GM21825 (cell line): ENCODE measurements around the gene KLC1.

Experiments used
- ATAC-seq: cut with Tn5 transposase; IDR thresholded peaks from one replicate; pipeline ENCODE4 v1.9.1; 2021; ENCODE audit warnings: mild to moderate bottlenecking, moderate library complexity; ENCODE audit not compliant: unreplicated experiment

KLC1 gene

GRCh38 chr14:103688906-103689902 lies 60.2 kb downstream of the KLC1 start:
- ATAC-seq: peak; percentile 55

GRCh38 chr14:103690332-103690731 lies 61.3 kb downstream of the KLC1 start:
- no peak for ATAC-seq

GRCh38 chr14:103691655-103692054 lies 62.6 kb downstream of the KLC1 start:
- ATAC-seq: peak; percentile 54

DNA sequence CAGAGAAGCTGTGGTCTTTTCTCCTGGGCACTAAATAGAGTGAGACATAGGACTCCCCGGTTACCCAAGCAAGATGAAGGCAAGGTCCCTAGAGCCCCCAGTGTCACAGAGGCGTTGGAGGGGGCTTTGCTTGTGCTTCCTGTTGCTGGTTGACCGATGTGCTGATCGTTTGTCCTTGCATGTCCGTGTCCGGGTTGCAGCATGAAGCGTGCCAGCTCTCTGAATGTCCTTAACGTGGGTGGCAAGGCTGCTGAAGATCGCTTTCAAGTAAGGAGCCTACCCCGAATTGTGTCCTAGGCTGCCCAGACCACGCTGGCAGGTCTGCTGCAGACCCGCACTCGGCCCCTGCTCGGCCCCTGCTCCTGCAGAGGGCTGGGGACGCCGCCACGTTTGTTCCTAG lies 63.1 kb downstream of the KLC1 start:
- ATAC-seq: peak; percentile 13

- no peak for ATAC-seq
Measured at GRCh38 chr14:103692871-103693270, 63.9 kb downstream of the KLC1 start.

DNA sequence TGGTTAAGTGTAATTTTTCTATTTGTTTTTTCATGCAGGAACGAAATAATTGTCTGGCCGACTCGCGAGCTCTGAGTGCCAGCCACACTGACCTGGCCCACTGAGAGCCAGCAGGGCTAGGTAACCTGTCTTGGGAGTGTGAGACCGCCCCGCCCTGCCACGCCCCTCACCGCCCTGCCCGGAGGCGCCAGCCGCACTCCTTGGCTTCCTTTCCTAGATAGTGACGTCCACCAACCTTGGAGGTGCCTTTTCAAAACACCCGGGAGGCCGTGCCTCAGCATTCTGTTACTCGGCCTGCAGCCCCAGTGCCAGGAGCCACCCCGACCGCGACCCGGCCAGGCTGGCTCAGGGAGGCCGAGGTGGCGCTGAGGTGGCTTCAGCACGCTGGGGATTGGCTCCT lies 64.5 kb downstream of the KLC1 start:
- no peak for ATAC-seq

DNA sequence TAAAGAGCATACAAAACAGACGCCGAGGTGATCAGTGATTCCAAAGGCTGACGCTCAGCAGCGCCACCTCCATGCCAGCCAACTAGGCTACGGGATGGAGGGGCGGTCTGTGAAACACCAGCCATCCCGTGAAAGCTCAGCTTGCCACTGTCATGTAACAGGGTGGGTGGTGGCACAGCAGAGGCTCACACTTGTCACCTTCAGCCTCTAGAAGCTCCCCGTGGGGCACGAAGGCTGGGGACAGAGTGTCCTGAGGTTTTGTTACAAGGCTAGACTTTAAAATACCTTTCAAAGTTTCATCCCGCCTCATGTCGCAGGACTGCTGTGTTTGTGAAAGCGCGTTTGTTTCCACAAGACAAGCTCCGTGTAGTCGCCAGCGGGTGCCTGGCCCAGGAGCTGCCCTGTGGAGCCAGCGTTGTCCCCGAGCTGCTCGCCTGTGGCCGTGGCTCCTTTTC lies 65.6 kb downstream of the KLC1 start:
- no peak for ATAC-seq

DNA sequence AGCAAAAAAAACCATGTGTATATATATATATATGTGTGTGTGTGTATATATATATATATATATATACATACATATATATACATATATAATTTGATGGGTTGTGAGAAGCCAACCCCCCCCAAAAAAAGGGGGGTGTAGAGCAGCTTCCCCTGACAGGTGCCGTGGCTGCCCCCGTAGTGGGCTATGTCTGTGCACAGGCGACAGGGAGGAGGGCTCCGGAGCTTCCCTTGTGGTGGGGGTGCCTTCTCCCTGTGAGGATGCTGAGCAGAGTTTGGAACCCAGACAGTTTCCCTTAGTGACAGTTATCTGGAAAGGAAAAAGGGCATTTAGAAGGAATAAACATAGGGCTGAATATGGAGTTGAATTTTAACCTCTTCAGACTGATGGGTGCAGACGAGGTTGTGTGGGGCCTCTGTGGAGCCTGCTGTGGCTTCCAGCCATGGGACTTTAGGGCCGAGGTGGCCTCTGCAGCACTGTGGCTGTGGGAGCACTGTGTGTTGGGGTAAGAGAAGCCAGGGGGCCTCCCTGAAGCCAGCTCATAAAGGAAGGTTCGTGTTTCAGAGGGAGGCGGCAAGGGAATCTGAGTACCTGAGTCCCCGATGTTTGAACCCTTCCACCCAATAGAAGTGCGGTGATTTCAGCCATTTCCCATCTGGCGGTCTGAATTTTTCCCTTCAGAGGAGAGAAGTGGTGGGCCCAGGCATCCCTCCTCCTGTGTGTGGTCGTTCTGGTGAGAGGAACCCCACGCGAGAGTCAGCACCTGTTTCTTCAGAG lies 66.5 kb downstream of the KLC1 start:
- no peak for ATAC-seq

DNA sequence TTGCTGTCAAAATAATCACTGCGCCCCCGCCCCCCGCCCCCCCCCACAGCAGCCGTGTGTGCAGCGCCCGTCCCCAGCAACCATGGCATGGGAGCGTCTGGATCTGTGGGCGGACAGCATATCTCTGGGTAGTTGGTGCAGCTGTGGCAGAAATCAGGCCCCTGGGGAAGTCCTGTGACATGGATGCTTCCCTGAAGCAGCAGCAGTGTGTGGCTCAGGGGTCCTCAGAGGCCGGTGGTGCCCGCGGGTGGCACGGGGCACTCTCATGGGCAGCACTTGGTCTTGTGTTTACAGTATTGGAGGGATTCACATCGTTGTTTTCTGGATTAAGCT lies 67.0 kb downstream of the KLC1 start:
- ATAC-seq: no peak

DNA sequence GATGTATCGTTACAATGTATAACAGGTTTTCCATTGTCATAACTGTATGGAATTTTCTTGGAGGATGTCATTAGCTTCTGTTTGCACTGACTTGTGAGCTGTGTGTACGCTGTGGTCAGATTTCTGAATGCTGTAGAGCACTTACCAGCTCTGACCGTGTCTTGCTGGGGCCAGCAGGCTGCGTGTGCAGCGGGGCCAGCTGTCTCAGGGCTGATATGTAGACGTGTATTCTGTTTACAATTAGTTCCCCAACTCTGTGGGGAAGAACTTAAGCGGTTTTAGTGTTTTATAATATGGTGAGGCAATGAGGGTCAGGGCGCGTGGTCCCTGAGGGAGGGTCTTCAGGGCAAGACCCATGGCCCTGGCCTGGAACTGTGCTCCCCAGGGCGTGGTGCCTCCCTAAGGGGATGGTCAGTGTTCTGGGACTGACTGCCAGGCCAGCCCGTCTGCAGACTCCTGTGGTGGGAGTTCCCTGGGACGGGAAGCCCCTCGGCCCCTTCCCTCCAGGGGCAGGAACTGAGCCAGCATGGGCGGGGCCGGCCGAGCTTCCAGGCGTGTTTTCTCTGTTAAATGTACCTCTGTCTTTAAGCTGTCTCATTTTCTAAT lies 67.6 kb downstream of the KLC1 start:
- ATAC-seq: no peak

GRCh38 chr14:103697206-103697602 lies 68.2 kb downstream of the KLC1 start:
- ATAC-seq: no peak

DNA sequence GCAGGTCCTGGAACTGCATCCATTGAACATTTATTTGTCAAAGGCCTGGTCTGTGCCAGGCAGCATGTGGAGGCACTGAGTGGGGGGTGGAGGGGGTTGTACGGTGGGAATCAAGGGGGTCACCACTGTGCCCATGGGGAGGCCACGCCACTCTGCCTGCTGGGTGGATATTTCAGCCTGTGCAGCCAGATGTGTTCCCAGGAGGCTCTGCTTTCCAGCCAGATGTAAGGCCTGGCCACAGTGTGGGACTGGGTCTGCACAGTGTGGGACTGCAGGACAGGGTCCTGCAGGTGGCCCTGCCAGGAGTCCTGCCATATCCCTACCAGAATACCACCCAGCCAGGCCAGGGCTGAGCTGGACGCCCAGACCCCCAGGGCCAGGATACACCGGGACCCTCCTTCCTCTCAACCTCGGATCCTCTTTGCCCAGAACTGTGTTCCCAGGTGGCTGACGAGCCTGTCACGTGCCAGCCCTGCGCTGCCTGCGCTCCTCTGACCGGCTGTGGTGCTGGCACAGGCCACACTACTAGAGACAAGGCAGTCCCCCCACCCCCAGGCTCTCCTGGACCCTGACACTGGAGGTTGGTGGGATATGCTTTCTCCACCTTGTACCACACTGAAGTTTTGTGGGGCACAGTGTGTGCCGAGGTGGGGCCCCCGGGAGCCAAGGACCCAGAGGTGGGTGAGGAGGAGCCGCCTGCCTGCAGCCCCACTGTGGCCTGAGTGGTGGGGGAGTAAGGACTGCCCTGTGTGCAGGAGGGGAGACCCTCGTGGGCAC lies 68.8 kb downstream of the KLC1 start:
- no peak for ATAC-seq

DNA sequence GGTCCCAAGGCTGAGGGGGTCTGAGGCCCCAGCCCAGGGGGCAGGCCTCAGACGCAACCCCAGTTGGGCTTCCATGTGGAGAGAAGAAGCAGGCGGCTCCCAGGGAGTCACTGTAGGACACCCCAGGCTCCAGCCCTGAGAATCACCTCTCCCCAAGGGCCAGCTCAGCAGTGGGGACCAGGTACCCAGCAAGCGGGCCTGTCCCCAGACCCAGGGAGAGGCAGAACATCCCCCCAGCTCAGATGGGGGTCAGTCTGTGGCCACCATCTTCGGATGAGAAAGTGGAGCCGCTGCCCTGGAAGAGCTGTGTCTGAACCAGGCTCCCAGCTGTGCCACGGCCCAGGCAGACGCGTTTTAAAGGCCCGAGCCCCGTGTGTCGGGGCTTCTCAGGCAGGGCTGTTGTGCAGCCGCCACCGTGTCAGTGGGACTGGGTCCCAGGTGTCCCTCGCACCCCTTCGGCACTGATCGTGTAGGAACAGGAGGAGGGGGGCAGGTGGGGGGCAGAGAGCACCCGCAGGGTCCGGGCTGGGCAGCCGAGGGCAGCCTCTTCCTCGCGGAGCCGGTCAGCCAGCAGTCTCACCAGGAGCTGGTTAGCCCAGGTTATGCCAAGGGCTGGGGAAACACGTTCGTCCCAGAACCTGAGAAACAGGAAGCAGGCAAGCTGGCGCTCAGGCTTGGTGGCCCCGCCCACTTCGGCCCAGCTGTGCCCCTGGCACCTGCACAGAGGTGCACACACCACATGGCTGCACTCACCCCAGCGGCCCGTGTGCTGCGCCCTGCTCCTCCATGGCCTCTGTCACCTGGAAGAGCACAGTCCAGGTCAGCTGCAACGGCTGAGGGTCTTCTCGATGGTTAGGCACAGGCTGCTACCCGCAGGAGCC lies 69.6 kb downstream of the KLC1 start:
- ATAC-seq: no peak

GRCh38 chr14:103699261-103699661 lies 70.2 kb downstream of the KLC1 start:
- no peak for ATAC-seq

- ATAC-seq: no peak
Measured at GRCh38 chr14:103699901-103700752, 71.1 kb downstream of the KLC1 start.

- ATAC-seq: no peak
Measured at GRCh38 chr14:103700753-103701490, 71.9 kb downstream of the KLC1 start.

DNA sequence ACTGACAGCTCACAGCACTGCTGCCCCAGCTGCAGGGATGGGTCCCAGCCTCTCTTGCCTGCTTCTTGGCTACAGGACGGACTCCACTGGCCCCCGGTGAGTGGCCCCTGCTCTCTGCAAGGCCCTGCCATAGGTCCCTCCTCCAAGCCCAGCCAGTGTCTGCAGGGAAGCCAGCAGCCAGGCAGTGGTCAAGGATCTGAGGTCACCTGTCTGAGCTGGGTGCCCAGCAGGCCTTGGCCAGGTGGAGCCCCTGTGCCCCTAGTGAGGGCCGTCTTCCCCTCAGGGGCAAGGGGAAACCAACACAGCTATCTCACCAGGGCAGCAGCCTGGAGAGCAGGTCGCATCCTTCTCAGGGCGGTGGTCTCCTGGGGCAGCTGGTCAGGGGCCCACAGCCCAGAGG lies 73.1 kb downstream of the KLC1 start:
- ATAC-seq: no peak
